ENCODE results near the gene PRKAR2A. TPM values are rescaled to one million over a fixed set of nuclear protein-coding genes. Genes with fewer than 3 reads are reported as not detected.

Gene PRKAR2A
- total RNA-seq, 2 donors from 2014 or later = 38.9 to 41.2 TPM

- no peak for DNase-seq
- WGBS, 2 experiments (ENCODE audit: insufficient coverage in 1 of 2, insufficient read length in 1 of 2) = 87 to 100% methylated on average over 1 of the region's 1 CpG
- Mint-ChIP-seq H3K27me3 (ENCODE audit: insufficient read depth) (no peaks in the 10 kb centered on the region), H3K36me3 (ENCODE audit: low read depth) (peaks cover 11% of the 10 kb centered on the region), H3K4me1 (no peaks in the 10 kb centered on the region), H3K27ac (peak overlapping the region; percentile 55), H3K9me3 (no peaks in the 10 kb centered on the region), H3K4me3 (no peak overlapping the region)
- TF ChIP-seq CTCF (conservative IDR thresholded peaks at IDR 0.05) = no peak
- Histone ChIP-seq H3K36me3 (ENCODE audit: control insufficient read depth, insufficient read depth, low read length) (peaks cover 8% of the 10 kb centered on the region), H3K27me3 (ENCODE audit: control insufficient read depth, insufficient read depth, low read length, poor library complexity, severe bottlenecking) (no peaks in the 10 kb centered on the region), H3K9ac (ENCODE audit: extremely low read depth, low read length, poor library complexity, severe bottlenecking) (no peak overlapping the region), H3K9me3 (ENCODE audit: control insufficient read depth, low read length) (no peaks in the 10 kb centered on the region), H3K4me1 (ENCODE audit: control insufficient read depth, insufficient read depth, low read length) (no peaks in the 10 kb centered on the region), H3K27ac (ENCODE audit: low read depth, low read length) (no peak overlapping the region), H3K4me3 (ENCODE audit: low read length) (no peak overlapping the region)
Measured at GRCh38 chr3:48788544-48789162, 59.0 kb downstream of the PRKAR2A start.

GRCh38 chr3:48784426-48785120, 63.1 kb downstream of the PRKAR2A start:
- peaks cover 22% of the 10 kb centered on the region for H3K36me3 ChIP-seq (ENCODE audit: control insufficient read depth, insufficient read depth, low read length)
- no peaks in the 10 kb centered on the region for H3K9me3 Mint-ChIP-seq
- no peak overlapping the region for H3K4me3 ChIP-seq (ENCODE audit: low read length)
- no peak overlapping the region for H3K27ac ChIP-seq (ENCODE audit: low read depth, low read length)
- TF ChIP-seq CTCF (conservative IDR thresholded peaks at IDR 0.05) = no peak
- no peak overlapping the region for H3K27ac Mint-ChIP-seq
- H3K4me1 ChIP-seq (ENCODE audit: control insufficient read depth, insufficient read depth, low read length) = no peaks in the 10 kb centered on the region
- peaks cover 19% of the 10 kb centered on the region for H3K36me3 Mint-ChIP-seq (ENCODE audit: low read depth)
- H3K4me3 Mint-ChIP-seq = no peak overlapping the region
- DNase-seq = no peak
- H3K27me3 ChIP-seq (ENCODE audit: control insufficient read depth, insufficient read depth, low read length, poor library complexity, severe bottlenecking) = no peaks in the 10 kb centered on the region
- H3K9me3 ChIP-seq (ENCODE audit: control insufficient read depth, low read length) = no peaks in the 10 kb centered on the region
- 94% methylated on average over 3 of the region's 4 CpGs; no CpG with 5 or more reads in 1 of the 2 experiments for WGBS, 2 experiments (ENCODE audit: insufficient coverage in 1 of 2, insufficient read length in 1 of 2)
- no peaks in the 10 kb centered on the region for H3K27me3 Mint-ChIP-seq (ENCODE audit: insufficient read depth)
- no peaks in the 10 kb centered on the region for H3K4me1 Mint-ChIP-seq
- H3K9ac ChIP-seq (ENCODE audit: extremely low read depth, low read length, poor library complexity, severe bottlenecking) = no peak overlapping the region

GRCh38 chr3:48783304-48783703, 64.4 kb downstream of the PRKAR2A start:
- no peak for TF ChIP-seq CTCF (conservative IDR thresholded peaks at IDR 0.05)
- no peaks in the 10 kb centered on the region for H3K27me3 ChIP-seq (ENCODE audit: control insufficient read depth, insufficient read depth, low read length, poor library complexity, severe bottlenecking)
- no peak overlapping the region for H3K9ac ChIP-seq (ENCODE audit: extremely low read depth, low read length, poor library complexity, severe bottlenecking)
- H3K4me1 Mint-ChIP-seq = no peaks in the 10 kb centered on the region
- peaks cover 12% of the 10 kb centered on the region for H3K36me3 Mint-ChIP-seq (ENCODE audit: low read depth)
- no peaks in the 10 kb centered on the region for H3K9me3 Mint-ChIP-seq
- no peak overlapping the region for H3K27ac Mint-ChIP-seq
- H3K4me3 Mint-ChIP-seq = no peak overlapping the region
- 88 to 91% methylated on average over 6 of the region's 6 CpGs for WGBS, 2 experiments (ENCODE audit: insufficient coverage in 1 of 2, insufficient read length in 1 of 2)
- no peak overlapping the region for H3K4me3 ChIP-seq (ENCODE audit: low read length)
- peaks cover 16% of the 10 kb centered on the region for H3K36me3 ChIP-seq (ENCODE audit: control insufficient read depth, insufficient read depth, low read length)
- no peak overlapping the region for H3K27ac ChIP-seq (ENCODE audit: low read depth, low read length)
- no peaks in the 10 kb centered on the region for H3K4me1 ChIP-seq (ENCODE audit: control insufficient read depth, insufficient read depth, low read length)
- no peak for DNase-seq
- H3K9me3 ChIP-seq (ENCODE audit: control insufficient read depth, low read length) = no peaks in the 10 kb centered on the region
- H3K27me3 Mint-ChIP-seq (ENCODE audit: insufficient read depth) = no peaks in the 10 kb centered on the region
